Measurements from ENCODE around the gene NSMCE1. TPM values are rescaled to one million over a fixed set of nuclear protein-coding genes. Genes with fewer than 3 reads are reported as not detected.

The NSMCE1 gene
- total and polyA plus RNA-seq, 2 donors (not counting 1 experiment from before 2014, with no cell fraction given) = 29.0 to 61.9 TPM

GRCh38 chr16:27244363-27244755 is 24.2 kb downstream of the NSMCE1 start:
- peaks cover 47% of the 10 kb centered on the region for H3K4me1 Mint-ChIP-seq
- H3K27me3 Mint-ChIP-seq = no peaks in the 10 kb centered on the region
- Histone ChIP-seq H3K36me3 (replicated peaks in 1 of 2; ENCODE audit: control extremely low read depth in 1 of 2, control insufficient read depth in 1 of 2, extremely low read depth in 1 of 2, insufficient read depth in 2 of 2, low read length in 1 of 2) (peaks cover 0 to 19% of the 10 kb centered on the region in 2 experiments), H3K9me3 (ENCODE audit: control extremely low read depth in 1 of 3, control insufficient read depth in 2 of 3, insufficient read depth in 1 of 3, low read length in 2 of 3) (peaks cover 0 to 7% (median 0%) of the 10 kb centered on the region in 3 donors), H4K20me1 (ENCODE audit: control insufficient read depth, insufficient read depth, low read length, poor library complexity, severe bottlenecking) (no peaks in the 10 kb centered on the region), H3K4me1 (ENCODE audit: control insufficient read depth in 2 of 2, insufficient read depth in 2 of 2, low read length in 2 of 2) (peaks cover 27 to 34% of the 10 kb centered on the region in 2 donors), H3K27ac (ENCODE audit: low read length in 2 of 2) (no peak overlapping the region), H2AFZ (ENCODE audit: insufficient read depth, low read depth, low read length, poor library complexity, severe bottlenecking) (no peak overlapping the region), H3K27me3 (replicated peaks in 1 of 4; ENCODE audit: control extremely low read depth in 1 of 4, control insufficient read depth in 3 of 4, insufficient read depth in 4 of 4, low read length in 3 of 4) (no peaks in the 10 kb centered on the region), H3K9ac (ENCODE audit: low read length) (no peak overlapping the region), H3K4me3 (ENCODE audit: control extremely low read depth in 1 of 5, extremely low read depth in 1 of 5, insufficient read depth in 1 of 5, low read depth in 2 of 5, low read length in 4 of 5) (no peak overlapping the region), H3K79me2 (ENCODE audit: control insufficient read depth, insufficient read depth, low read length) (peaks cover 71% of the 10 kb centered on the region), H3K4me2 (replicated peaks; ENCODE audit: low read depth, low read length, poor library complexity, severe bottlenecking) (no peak overlapping the region)
- ChIA-PET CTCF (interaction anchor here (0.6 to 2.8 kb wide), 6 partner anchors 8 to 71 kb away, joined by 3 to 16 read pairs (median 3); no protein-coding TSS in a partner anchor), POLR2A (interaction anchor here (1.4 kb wide), 1 partner anchor 11 kb away, joined by 6 read pairs; no protein-coding TSS in a partner anchor)
- ATAC-seq (ENCODE audit: low read depth) (no peak), DNase-seq (no peak)
- no peak overlapping the region for H3K4me3 Mint-ChIP-seq
- intact Hi-C loops (cut with micrococcal nuclease) = no loop called here
- TF ChIP-seq CTCF (IDR thresholded peaks at IDR 0.05) = no peak
- TF ChIP-seq EZH2 (IDR thresholded peaks at IDR 0.05; ENCODE audit: borderline replicate concordance, insufficient read depth, low read depth, low read length, poor library complexity, severe bottlenecking) = no peak
- peaks cover 2% of the 10 kb centered on the region for H3K9me3 Mint-ChIP-seq (ENCODE audit: insufficient read depth)
- 98% methylated on average over 7 of the region's 7 CpGs for WGBS (ENCODE audit: insufficient coverage)
- H3K27ac Mint-ChIP-seq = no peak overlapping the region

DNA sequence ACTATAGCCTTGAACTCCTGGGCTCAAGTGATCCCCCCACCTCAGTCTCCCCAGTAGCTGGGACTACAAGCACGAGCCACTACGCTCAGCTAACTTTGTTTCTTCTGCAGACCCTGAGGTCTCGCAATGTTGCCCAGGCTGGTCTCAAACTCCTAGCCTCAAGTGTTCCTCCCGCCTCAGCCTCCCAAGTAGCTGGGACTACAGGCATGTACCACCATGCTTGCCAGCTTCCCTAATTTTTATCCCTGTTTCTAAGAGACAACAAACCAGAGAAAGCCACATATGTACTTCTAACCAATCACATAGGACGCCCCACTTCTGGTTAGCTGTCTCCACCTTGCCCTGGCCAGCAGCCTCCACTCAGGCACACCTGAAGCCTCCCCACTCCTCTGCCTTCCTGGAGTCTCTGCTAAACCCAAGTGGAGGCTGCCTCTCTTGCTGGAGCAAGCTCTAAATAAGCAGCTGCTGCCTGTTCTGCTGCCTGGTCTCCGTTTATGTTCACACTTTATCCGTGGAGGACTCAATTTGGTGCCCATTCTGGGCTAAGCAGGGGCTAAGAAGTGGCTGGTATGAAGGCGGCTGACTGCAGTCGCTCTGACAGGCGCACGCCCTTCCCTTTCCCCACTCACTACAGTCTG is 24.7 kb downstream of the NSMCE1 start:
- DNase-seq (no peak), ATAC-seq (ENCODE audit: low read depth) (no peak)
- Mint-ChIP-seq H3K4me1 (peaks cover 50% of the 10 kb centered on the region), H3K9me3 (ENCODE audit: insufficient read depth) (peaks cover 2% of the 10 kb centered on the region), H3K4me3 (peak overlapping the region; percentile 47), H3K27me3 (no peaks in the 10 kb centered on the region), H3K27ac (no peak overlapping the region)
- peak overlapping the region; percentile 68 for H3K4me2 ChIP-seq (replicated peaks; ENCODE audit: low read depth, low read length, poor library complexity, severe bottlenecking)
- intact Hi-C loops (cut with micrococcal nuclease) = no loop called here
- H3K79me2 ChIP-seq (ENCODE audit: control insufficient read depth, insufficient read depth, low read length) = peaks cover 69% of the 10 kb centered on the region
- no peak overlapping the region for H3K9ac ChIP-seq (ENCODE audit: low read length)
- H3K27ac ChIP-seq (ENCODE audit: low read length in 2 of 2) = no peak overlapping the region
- no peaks in the 10 kb centered on the region for H4K20me1 ChIP-seq (ENCODE audit: control insufficient read depth, insufficient read depth, low read length, poor library complexity, severe bottlenecking)
- H3K36me3 ChIP-seq (replicated peaks in 1 of 2; ENCODE audit: control extremely low read depth in 1 of 2, control insufficient read depth in 1 of 2, extremely low read depth in 1 of 2, insufficient read depth in 2 of 2, low read length in 1 of 2) = peaks cover 0 to 19% of the 10 kb centered on the region in 2 experiments
- H3K27me3 ChIP-seq (replicated peaks in 1 of 4; ENCODE audit: control extremely low read depth in 1 of 4, control insufficient read depth in 3 of 4, insufficient read depth in 4 of 4, low read length in 3 of 4) = no peaks in the 10 kb centered on the region
- TF ChIP-seq EZH2 (IDR thresholded peaks at IDR 0.05; ENCODE audit: borderline replicate concordance, insufficient read depth, low read depth, low read length, poor library complexity, severe bottlenecking) (no peak), CTCF (IDR thresholded peaks at IDR 0.05) (no peak)
- no peak overlapping the region for H3K4me3 ChIP-seq (ENCODE audit: control extremely low read depth in 1 of 5, extremely low read depth in 1 of 5, insufficient read depth in 1 of 5, low read depth in 2 of 5, low read length in 4 of 5)
- no peak overlapping the region for H2AFZ ChIP-seq (ENCODE audit: insufficient read depth, low read depth, low read length, poor library complexity, severe bottlenecking)
- 98% methylated on average over 10 of the region's 11 CpGs for WGBS (ENCODE audit: insufficient coverage)
- CTCF ChIA-PET = interaction anchor here (0.6 to 2.8 kb wide), 7 partner anchors 10 to 129 kb away, joined by 3 to 16 read pairs (median 3); no protein-coding TSS in a partner anchor
- H3K4me1 ChIP-seq (ENCODE audit: control insufficient read depth in 2 of 2, insufficient read depth in 2 of 2, low read length in 2 of 2) = peaks cover 27 to 39% of the 10 kb centered on the region in 2 donors
- POLR2A ChIA-PET = interaction anchor here (1.4 kb wide), 1 partner anchor 11 kb away, joined by 6 read pairs; no protein-coding TSS in a partner anchor
- peaks cover 0 to 7% (median 0%) of the 10 kb centered on the region in 3 donors for H3K9me3 ChIP-seq (ENCODE audit: control extremely low read depth in 1 of 3, control insufficient read depth in 2 of 3, insufficient read depth in 1 of 3, low read length in 2 of 3)

Data from B cell (primary cell).